ELF-1 (cell line): ENCODE measurements around the gene DUSP23.

Experiments used
- DNase-seq: peaks from one replicate; pipeline ENCODE4 v3.0.0-alpha.2; 2016; ENCODE audit warnings: low read depth, low spot score

DUSP23 gene

DNA sequence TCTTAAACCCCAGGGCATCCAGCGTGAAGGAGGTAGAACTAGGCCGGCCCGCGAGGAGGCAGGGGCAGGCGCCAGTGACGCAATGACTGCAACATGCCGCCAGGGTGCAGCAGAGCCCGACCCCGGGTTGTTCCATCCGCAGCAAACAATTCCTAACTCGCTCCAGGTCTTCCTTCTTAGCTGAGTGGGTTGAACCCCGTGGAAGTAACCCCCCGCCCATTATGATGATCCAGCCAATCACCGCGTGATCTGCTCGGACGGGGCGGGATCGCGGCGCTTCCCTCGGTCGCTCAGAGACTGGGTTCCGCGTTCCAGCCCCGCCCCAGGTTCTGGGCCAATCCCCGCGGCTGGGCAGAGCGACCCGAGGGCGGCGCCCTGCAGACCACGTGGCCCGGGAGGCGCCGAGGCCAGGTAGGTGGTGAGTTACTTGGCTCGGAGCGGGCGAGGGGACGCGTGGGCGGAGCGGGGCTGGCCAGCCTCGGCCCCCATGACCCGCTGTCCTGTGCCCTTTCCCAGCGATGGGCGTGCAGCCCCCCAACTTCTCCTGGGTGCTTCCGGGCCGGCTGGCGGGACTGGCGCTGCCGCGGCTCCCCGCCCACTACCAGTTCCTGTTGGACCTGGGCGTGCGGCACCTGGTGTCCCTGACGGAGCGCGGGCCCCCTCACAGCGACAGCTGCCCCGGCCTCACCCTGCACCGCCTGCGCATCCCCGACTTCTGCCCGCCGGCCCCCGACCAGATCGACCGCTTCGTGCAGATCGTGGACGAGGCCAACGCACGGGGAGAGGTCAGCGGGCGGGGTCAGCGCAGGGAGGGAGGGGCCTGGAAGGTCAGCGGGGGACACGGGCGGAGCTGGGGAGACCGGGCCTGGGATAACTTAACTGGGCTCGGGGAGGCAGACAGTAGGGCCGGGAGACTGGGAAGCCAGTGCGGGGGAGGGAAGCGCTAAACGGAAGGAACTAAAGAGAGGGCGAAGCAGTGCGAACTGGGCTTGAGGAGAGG is at the start of gene DUSP23:
DUSP23 (plus strand) TSS at position 380 of the 1,000 bp plus-strand sequence; CDS start at position 519, 139 bp downstream.
- DNase-seq = peak; percentile 99

DNA sequence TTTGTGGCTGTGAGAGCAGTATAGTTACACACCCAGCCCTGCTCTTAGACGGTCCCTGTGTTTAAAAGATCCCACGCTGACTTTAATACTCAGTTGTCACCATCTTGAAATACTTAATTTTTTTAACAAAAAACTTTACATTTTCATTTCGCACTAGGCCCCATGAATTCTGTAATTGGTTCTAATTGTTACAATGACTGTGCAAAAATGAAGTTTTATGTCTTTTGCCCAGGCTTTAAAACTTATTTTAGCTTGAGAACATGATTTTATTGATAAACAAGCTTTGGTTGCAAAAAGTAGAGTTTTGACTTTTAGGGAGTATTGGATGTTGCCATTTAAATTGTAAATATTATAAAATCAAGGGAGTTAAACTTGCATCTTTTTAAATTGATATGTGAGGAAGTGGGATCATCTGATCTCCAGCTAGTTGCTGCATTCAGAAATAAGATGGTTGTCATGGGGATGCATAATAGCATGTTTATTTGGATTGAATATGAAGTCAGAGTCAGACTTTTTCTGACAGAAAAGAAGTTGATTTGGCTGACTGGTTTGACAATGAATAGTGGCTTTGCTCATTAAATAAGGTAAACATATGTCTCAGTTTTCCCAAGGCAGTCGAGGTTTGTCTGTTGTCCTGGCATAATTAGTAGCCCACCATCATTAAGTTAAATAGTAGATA is 43.4 kb upstream of the DUSP23 start:
- DNase-seq = no peak

GRCh38 chr1:159743651-159744410 is 36.9 kb upstream of the DUSP23 start:
- DNase-seq = no peak

- no peak for DNase-seq
These were observed 34.1 kb upstream of the DUSP23 start for GRCh38 chr1:159746666-159747065.

GRCh38 chr1:159748370-159748769 is 32.4 kb upstream of the DUSP23 start:
- no peak for DNase-seq

- DNase-seq = no peak
These were observed 31.1 kb upstream of the DUSP23 start for GRCh38 chr1:159749630-159750029.

DNA sequence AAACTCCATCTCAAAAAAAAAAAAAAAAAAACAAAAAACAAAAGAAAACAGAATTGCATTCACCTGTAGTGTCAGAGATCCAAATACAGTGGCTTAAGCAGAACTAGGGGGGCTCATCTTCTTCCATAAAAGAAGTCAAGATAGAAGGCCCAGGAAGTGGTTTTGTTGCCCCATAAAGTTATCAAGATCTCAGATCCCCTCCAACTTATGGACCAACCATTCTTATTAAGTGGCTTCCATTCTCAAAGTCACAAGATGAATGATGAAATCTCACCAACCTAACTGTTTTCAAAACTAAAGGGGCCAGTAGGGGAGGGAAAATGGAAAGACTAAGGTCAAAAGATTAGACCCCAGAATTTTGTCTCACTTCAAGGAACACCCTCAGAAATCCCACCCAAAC is 30.1 kb upstream of the DUSP23 start:
- no peak for DNase-seq

DNA sequence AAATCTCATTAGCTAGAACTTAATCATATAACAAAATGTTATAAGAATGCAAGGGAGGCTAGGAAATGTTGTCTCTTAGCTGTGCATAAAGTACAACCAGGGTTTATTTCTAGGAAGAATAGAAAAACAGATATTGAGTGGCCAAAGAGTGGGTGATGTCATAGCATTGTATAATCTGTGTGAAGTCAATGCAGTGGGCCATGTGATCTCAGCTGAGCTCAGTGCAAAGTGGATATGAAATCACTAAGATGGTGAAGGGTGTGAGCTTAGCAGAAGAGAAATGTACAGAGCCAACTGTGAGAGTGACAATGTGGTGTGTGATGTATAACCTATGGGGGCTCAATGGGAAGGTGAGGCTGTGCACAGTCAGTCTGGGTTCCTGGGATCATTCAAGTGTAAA is 29.7 kb upstream of the DUSP23 start:
- DNase-seq = no peak

GRCh38 chr1:159752135-159752580 is 28.6 kb upstream of the DUSP23 start:
- no peak for DNase-seq

GRCh38 chr1:159753386-159753785 is 27.4 kb upstream of the DUSP23 start:
- no peak for DNase-seq

GRCh38 chr1:159755451-159756007 is 25.2 kb upstream of the DUSP23 start:
- no peak for DNase-seq

- no peak for DNase-seq
These were observed 24.4 kb upstream of the DUSP23 start for GRCh38 chr1:159756397-159756796.

DNA sequence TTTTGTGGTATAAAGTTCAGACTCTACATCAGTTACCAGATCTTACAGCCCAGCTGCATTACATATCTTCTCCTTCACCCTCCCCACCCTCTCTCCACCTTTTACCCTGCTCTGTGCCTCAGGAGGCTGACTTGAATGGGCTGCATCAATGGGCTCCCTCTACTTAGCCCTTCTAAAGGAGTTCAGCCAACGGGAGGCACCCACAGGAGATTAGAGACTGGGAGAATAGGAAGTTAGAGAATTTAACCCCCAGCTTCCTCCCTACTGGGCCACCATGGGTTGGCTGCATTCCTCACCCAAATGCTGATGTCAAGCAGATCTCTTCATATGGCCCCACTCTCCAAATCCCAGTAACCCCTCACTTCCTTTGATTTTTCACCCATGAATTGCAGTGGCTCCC is 17.1 kb upstream of the DUSP23 start:
- DNase-seq = no peak

- no peak for DNase-seq
These were observed 15.0 kb upstream of the DUSP23 start for GRCh38 chr1:159765806-159766205.

DNA sequence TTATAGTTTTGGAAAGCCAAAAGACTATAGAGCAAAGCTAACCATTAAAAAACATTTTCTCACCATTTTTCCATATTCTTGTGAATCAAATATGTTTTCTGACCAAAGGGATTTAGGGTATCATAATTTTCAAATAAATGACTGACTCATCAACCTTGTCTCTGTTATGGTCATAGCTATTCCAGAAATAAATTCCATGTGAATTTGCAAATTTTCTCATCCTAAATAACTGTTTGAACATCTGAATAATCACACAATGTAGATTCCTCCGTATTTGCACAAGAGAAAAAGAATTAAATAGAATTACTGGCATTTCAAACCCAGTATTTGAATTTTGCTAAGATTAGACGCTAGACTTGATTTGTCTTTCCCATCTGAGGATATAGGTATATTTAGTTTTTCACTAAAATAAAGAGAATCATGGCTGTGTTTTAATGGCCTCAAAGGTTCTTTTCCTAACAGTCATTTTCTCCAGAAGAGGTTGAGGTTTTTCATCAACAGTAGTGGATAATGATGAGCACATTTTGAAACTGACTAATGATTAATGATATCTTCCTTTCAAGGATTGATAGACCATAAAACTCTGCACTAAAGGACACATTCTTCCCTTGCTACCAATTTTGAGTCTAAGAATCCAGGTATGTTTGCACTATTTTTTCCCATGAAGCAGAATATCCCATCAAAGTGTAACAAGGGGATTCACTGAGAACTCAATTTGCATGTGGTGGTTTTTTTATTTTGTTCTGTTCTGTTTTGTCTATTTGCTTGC is 9.5 kb upstream of the DUSP23 start:
- DNase-seq = no peak

GRCh38 chr1:159774465-159774864 is 6.3 kb upstream of the DUSP23 start:
- no peak for DNase-seq

DNA sequence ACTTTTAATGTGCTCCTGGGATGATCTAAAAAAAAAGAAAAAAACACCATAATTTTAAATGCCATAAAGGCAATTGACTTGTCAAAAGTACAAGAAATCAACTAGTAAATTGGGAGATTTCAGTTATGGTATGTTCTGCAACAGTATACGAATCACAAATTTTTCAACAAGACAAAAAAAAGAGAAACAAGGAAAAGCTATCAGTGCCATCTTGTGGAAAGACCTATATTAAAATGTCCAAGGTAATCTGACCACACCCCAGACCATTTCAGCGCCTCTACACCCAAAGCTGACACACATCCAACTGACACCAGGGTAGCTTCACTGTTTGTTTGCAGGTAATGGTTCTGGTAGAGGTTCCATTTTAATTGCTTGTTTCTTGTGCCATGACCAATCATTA is 5.0 kb upstream of the DUSP23 start:
- DNase-seq = no peak

DNA sequence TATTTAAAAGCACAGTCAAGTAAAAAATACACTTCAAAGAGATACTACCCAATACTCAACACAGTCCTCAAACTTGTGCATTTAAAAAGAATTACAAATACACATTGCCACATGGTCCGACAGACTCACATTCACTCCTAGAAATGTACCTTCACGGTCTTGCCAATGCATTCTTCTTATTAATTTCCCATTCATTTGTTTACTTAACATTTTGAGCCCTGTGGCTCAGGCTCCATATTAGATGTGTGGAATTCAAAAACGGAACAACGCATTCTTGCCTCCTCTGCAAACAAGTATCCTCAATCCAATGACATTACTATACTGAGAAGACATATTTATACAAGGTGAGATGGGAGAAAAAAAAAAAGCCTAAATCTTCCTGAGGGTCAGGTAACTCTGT is 2.5 kb upstream of the DUSP23 start:
- DNase-seq = no peak

- DNase-seq = no peak
These were observed 1.3 kb upstream of the DUSP23 start for GRCh38 chr1:159779403-159779851.

DNA sequence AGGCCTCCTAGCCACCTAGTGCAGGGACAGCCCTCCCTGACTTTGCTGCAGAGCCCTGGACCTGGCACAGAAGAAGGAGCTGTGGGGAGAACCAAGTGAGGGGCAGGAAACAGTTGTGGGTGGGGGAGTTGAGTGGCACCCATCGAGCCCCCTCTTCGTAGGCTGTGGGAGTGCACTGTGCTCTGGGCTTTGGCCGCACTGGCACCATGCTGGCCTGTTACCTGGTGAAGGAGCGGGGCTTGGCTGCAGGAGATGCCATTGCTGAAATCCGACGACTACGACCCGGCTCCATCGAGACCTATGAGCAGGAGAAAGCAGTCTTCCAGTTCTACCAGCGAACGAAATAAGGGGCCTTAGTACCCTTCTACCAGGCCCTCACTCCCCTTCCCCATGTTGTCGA is 1.2 kb downstream of the DUSP23 start:
- DNase-seq = no peak

DNA sequence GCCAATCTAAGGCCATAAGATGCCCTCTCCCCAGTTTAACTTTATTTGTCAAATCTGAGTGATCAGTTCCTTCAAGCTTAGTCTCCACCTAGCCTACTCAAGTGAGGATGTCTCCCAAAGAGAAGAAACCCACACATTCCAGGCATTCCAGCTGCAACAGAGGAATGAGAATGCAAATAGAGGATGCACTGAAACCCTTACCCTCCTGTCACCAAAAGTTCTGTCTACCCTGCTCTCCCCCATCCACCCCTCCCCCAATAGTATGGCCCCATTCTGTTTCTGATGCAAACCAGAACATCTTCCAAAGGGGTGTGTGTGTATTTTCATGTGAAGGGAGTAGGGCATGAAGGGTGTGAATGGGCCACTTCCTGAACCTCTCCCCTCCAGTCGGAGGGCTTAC is 3.0 kb downstream of the DUSP23 start:
- peak; percentile 34 for DNase-seq
